Activated T-helper 1 cell treated with anti-CD3 and anti-CD28 coated beads, Interleukin-2, amount 50 U/mL, for 16 hours (primary cell): Measurements from ENCODE around the gene GMFB.

Experiments
- DNase-seq, 2 donors: peaks; one replicate each; pipeline ENCODE4 v3.0.0-alpha.2; 2020; ENCODE audit warnings: low read depth in 1 of 2, low spot score in 1 of 2

Gene GMFB

DNA sequence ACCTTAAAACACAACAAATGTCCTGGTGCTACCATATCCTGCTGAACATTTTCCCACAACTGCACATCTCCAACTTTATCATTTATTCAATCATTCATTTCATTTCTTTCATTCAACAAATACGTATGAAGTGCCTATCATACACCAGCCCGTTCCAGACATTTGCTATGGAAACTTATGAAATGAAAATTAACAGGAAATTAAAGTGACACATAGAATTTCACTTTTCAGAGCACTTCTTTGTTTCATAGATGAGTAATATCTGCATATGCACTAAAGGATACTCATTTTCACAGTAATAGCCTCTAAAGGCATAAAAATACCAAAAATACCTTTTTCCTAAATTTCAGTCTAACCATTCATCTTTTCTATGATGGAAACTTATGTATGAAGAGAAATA is 60.3 kb downstream of the GMFB start:
- DNase-seq: no peak

- DNase-seq: no peak
Observed at GRCh38 chr14:54427871-54428270, 60.9 kb downstream of the GMFB start.

DNA sequence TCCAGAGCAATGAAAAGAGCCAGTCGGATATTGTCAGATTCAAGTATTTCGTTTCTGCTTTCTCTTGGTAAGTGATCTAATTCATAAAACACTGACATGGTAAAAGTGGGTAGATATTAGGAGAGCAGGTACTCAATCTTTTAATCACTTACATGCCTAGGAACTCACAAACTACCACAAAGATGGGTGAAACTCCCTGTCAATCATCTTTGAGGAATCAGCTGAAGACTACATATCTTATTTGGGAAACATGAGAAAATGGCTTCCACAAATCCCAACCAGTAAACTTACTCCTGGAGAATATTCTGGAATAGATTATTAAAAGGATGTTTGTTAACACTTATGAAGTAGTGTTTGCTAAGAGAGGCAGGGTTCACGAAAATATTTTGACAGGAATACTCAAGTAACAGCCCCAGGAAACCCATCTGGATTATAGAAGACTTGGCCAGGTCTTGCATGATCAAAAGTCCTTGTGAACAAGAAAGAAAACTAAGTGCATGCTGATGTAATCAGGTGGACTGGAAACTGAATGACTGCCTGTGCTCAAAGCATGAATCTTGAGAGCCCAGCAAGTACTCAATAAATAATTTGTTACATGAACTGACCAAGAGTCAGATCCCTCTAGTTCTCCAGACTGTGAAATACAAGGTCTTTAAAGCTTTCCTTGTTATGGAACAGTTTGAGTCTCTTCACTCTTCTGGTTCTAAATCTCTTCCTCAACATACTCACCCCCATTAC is 63.1 kb downstream of the GMFB start:
- DNase-seq: no peak

GRCh38 chr14:54425068-54425467 is 63.7 kb downstream of the GMFB start:
- no peak for DNase-seq
